Sigmoid colon (tissue), 4 donors: ENCODE results near the gene ARHGAP9.

Source experiments
- CTCF ChIP-seq, 4 experiments: fragments of 450-650 bp in 3 of 4; fragments of 200-600 bp in 1 of 4; IDR thresholded peaks; one replicate each; pipeline ENCODE4 v1.5.1; 2016 to 2019; ENCODE audit warnings: antibody characterized with exemption in 4 of 4, mild to moderate bottlenecking in 3 of 4, moderate library complexity in 2 of 4
- EP300 ChIP-seq, 4 donors: sonication (generic); formaldehyde crosslinking; IDR thresholded peaks; one replicate each; pipeline ENCODE4 v1.6.1; 2017; ENCODE audit warnings: antibody characterized with exemption in 4 of 4

- peak; percentile 67 to 95 (median 92) for TF ChIP-seq CTCF (IDR thresholded peaks at IDR 0.05)
- TF ChIP-seq EP300 (IDR thresholded peaks at IDR 0.05) = no peak
These were observed 26.6 kb downstream of the ARHGAP9 start for GRCh38 chr12:57452937-57453509.
